ENCODE results near the gene CMTM4.

DNA sequence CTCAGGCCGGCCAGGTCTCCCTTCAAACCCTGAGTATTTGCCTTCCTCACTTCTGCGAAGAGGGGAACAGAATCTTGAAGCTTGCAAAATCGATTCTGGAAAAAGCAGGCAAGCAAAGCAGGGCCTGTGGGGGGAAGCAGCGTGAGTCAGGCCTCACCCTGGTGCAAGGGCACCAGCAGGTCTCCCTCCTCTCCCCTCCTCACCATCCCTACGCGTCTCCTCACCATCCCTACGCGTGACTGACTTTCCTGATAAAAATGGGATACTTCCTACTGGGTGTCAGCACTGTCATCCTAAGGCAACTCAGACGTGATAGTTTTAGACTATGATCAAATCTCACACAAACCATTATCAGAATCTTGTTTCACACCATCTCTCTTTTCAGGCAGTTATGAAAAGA lies 80.0 kb downstream of the CMTM4 start:
- TF ChIP-seq, protein P1, sequence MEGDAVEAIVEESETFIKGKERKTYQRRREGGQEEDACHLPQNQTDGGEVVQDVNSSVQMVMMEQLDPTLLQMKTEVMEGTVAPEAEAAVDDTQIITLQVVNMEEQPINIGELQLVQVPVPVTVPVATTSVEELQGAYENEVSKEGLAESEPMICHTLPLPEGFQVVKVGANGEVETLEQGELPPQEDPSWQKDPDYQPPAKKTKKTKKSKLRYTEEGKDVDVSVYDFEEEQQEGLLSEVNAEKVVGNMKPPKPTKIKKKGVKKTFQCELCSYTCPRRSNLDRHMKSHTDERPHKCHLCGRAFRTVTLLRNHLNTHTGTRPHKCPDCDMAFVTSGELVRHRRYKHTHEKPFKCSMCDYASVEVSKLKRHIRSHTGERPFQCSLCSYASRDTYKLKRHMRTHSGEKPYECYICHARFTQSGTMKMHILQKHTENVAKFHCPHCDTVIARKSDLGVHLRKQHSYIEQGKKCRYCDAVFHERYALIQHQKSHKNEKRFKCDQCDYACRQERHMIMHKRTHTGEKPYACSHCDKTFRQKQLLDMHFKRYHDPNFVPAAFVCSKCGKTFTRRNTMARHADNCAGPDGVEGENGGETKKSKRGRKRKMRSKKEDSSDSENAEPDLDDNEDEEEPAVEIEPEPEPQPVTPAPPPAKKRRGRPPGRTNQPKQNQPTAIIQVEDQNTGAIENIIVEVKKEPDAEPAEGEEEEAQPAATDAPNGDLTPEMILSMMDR (IDR thresholded peaks at IDR 0.05; ENCODE audit: poor library complexity, severe bottlenecking): no peak
- TF ChIP-seq EP300 (conservative IDR thresholded peaks at IDR 0.05; ENCODE audit: poor library complexity, severe bottlenecking) (no peak), MXI1 (conservative IDR thresholded peaks at IDR 0.05; ENCODE audit: poor library complexity, severe bottlenecking) (no peak), POLR2AphosphoS5 (IDR thresholded peaks at IDR 0.05) (no peak), EZH2 (IDR thresholded peaks at IDR 0.05; ENCODE audit: borderline replicate concordance, insufficient read depth, low read length, poor library complexity, severe bottlenecking) (no peak), RAD21 (conservative IDR thresholded peaks at IDR 0.05) (no peak)
